HEK293 (cell line): ENCODE data around the gene SLC35E4.
A peak's percentile ranks its signal among the peaks of the same experiment; 100 is the strongest.

Source experiments
- CTCF ChIP-seq: fragments of 450-650 bp; formaldehyde crosslinking; IDR thresholded peaks from 2 replicates; pipeline ENCODE4 v1.5.1; 2016; ENCODE audit warnings: missing biosample characterization, missing genetic modification characterization
- ZNF121 ChIP-seq: fragments of 450-650 bp; formaldehyde crosslinking; IDR thresholded peaks from 2 replicates; pipeline ENCODE4 v1.5.1; 2016; ENCODE audit warnings: missing biosample characterization, missing genetic modification characterization
- TF ChIP-seq, protein P1 (sequence below): fragments of 450-650 bp; formaldehyde crosslinking; IDR thresholded peaks from 2 replicates; pipeline ENCODE4 v1.5.1; 2016; ENCODE audit warnings: missing biosample characterization, missing genetic modification characterization

DNA sequence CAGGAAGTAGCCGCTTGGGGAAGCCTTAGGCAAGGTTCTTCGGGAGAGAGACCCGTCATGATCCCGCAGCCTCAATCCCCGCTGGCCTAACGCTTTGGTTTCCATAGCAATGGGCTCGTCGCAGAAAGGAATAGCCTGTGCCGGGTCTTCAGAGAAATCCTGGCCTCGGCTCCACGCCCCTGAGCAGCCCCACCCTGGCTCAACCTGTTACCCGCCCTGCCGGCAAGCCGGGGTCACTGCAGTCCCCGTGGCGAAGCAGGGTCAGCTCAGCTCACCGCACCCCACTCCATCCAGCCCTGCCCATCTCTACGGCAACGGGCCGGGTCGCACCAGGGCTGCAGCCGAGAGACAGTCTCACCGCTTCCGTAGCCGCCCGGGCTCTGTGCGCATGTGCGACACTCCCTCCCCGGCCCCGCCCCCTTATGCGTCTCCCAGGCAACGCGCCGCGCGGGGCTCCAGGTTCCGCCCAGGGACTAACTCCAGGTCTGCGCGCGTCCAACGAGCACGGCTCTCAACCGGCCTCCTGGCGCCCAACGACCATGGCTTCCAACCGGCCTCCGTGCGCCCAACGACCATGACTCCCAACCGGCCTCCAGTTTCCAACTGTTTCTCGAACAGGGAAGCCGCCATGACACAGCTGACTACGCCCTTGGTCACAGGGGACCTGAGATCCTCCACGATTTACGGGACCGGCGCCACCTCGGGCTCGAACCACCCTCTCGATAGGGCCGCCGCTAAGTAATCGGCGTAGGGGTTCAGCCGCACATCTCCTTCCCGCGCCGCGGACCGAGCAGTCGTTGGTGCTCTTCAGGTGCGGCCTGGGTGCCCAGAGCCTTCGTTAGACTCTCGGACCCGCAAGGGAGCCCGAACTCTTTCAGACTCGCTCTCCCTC lies 32.2 kb downstream of the SLC35E4 start, which contains the start of gene DUSP18:
- TF ChIP-seq, protein P1, sequence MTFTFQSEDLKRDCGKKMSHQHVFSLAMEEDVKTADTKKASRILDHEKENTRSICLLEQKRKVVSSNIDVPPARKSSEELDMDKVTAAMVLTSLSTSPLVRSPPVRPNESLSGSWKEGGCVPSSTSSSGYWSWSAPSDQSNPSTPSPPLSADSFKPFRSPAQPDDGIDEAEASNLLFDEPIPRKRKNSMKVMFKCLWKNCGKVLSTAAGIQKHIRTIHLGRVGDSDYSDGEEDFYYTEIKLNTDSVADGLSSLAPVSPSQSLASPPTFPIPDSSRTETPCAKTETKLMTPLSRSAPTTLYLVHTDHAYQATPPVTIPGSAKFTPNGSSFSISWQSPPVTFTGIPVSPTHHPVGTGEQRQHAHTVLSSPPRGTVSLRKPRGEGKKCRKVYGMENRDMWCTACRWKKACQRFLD (tag by site-specific recombination): no peak
- TF ChIP-seq ZNF121 (tag by site-specific recombination): 0 out of 2 replicates have a peak, but pooled peaks have one; percentile 11
- TF ChIP-seq CTCF: peak; percentile 51
